GM18498 (cell line): Measurements from ENCODE around the gene MELK.
A peak's percentile ranks its signal among the peaks of the same experiment; 100 is the strongest.

Source experiments
- ATAC-seq: cut with Tn5 transposase; IDR thresholded peaks from one replicate; pipeline ENCODE4 v1.9.1; 2021; ENCODE audit warnings: mild to moderate bottlenecking, moderate library complexity; ENCODE audit not compliant: unreplicated experiment

The MELK gene

GRCh38 chr9:36576866-36577265, 4.2 kb downstream of the MELK start:
- ATAC-seq = no peak

GRCh38 chr9:36584620-36585460, 12.1 kb downstream of the MELK start:
- no peak for ATAC-seq

- no peak for ATAC-seq
These were observed 17.5 kb downstream of the MELK start for GRCh38 chr9:36590231-36590630.

DNA sequence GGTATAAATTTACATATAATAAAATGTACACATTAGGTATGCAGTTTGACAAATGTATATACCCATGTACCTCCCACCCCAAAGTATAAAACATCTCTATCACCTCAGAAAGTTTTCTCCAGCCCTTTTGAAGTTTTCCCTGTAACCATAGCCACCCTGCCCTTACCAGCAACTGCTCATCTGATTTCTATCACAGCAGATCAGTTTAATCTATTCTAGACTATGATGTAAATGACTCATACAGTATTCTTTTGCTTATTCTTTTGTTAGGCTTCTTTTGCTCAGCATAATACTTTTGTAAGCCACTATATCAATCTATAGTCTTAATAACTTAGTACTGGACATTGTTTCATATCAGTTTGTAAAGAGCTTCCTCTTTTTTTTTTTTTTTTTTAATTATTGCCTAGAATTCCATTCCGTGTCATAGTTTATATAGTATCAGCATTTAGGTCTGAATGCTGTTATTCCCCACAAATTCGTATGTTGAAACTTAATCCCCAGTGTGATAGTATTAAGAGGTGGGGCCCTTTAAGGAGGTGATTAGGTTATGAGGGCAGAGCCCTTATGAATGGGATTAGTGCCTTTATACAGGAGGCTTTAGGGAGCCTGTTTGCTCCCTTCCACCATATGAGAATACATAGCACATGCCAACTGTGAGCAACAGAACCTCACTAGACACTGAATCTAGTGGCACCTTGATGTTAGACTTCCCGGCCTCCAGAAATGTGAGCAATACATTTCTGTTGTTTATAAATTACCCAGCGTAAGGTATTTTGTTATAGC, 20.3 kb downstream of the MELK start:
- no peak for ATAC-seq

GRCh38 chr9:36594213-36594612, 21.5 kb downstream of the MELK start:
- no peak for ATAC-seq

DNA sequence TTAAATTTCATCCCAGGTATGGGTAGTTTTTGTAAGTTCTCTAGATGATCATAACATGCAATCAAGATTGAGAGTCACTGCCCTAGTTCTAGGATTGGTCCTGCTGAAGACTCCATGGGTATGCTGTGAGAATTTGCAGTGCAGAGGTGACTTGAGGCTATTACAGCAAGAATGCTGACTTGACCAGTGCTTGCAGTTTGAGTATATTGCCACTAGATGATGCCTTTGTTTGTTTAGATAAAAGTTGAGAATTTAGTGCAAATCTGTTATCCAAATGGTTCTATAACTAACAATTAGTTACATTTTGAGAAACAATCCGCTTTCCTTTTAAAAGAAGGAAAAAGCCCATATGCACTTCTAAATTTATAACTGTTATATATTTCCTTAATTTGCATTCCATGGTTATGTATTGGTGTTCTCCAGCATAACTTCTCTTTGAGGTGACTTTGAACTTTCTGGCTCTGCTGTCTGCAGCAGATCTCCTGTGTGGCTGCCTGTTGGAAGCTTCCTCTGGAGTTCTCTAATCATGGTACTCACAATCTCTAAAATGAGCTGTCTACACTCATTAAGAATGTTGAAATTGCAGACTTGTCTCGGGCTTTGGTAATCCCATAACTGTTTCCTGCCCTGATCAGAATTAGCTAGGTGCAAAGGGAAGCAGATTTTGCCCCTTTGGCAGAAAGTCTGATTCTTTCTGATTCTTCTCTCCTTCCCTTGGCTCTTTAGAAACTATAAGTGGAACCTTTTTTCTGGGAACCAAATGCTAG, 24.9 kb downstream of the MELK start:
- ATAC-seq = no peak

- ATAC-seq = no peak
These were observed 25.6 kb downstream of the MELK start for GRCh38 chr9:36598273-36598672.

- peak; percentile 80 for ATAC-seq
These were observed 30.3 kb downstream of the MELK start for GRCh38 chr9:36603006-36603405.

DNA sequence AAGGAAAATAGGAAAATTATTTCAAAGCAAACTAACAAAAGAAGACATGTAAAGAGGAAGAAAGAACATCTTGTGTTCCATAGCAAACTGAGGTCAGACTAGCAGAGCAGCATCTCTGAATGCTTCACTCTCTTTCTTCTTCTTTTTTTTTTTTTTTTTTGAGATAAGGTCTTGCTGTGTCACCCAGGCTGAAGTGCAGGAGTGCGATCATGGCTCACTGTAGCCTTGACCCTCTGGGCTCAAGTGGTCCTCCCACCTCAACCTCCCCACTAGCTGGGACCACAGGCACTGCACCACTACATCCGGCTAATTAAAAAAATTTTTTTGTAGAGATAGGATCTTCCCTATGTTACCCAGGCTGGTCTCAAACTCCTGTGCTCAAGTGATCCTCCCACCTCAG, 36.6 kb downstream of the MELK start:
- ATAC-seq = no peak

DNA sequence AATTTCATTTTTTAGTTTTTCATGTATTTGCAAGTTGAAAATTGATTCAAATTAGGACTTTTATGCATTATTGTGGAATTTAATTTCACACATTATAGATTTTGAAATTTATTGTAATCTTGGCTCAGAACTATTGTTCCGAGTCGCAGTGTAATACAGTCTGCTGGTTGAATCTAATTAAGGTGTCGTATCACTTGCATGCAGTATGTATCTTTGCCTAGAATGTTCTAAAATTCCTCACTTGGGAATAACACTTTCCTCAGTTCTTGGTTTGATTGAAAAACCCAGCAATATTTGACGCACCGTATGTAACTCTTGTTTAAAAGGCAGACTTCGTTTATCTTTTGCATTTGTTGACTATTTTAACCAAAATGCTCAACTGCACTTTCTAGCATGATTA, 49.4 kb downstream of the MELK start:
- ATAC-seq = no peak

- ATAC-seq = no peak
These were observed 50.6 kb downstream of the MELK start for GRCh38 chr9:36623280-36623679.

GRCh38 chr9:36625006-36625615, 52.4 kb downstream of the MELK start:
- ATAC-seq = no peak

GRCh38 chr9:36632892-36633291, 60.2 kb downstream of the MELK start:
- ATAC-seq = no peak

DNA sequence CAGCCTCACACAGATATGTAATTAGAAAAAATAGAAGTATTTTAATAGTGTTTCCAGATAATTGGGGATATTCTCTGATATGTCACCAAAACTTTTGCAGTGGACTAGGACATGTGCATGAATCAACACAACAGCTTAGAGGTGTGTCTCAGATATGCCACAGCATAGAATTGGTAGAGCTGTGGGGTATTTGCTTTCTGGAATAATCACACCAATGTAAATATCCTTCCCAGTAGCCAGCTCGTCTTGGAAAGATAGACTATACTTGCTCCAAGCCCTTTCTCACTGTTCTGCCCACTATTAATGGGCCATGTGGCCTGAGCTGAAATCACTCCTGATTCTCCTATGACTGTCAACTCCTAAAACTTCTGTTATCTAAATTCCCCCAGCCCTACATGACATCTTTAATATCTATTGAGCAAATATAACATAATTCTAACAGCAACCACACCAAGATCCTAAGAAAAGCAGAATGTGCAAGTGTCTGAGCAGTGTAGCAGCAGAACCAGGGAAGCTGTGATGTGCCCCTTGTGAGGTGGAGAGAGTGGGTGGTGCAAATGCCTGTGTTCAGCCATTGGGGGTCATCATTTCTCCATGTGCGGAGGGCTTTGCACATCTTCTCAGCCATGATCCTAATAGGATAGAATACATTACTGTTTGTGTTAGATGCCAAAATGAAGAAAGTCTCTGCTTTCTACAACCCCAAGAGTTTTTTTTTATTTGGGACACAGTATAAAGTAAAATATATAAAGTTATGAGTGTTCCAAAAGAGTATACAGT, 65.0 kb downstream of the MELK start:
- ATAC-seq = no peak

DNA sequence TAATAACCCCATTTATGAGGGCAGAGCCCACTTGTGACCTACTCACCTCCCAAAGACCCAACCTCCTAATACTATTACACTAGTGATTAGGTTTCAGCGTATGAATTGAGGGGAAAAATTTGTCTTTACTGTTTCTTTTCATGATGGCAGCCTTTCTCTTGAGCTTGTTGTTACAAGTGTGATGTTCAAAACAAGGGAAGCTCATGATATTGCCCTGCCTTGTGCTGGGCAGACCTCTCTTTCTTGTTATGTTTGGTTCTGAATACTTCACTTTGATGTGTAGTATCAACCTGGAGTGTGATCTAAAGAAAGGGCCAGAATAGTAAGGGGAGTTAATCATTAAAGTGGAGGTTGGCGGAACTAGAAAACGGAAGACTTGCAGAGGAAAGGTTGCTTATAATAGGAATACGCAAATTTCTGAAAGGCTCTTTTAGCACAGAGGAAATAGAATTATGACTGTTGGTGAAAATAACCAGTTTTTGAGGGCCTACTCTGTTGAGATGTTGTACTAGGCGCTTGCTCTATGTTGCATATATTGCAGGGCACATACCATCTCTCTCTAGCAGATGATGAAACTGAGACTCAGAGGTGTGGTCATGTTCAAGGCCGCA, 68.2 kb downstream of the MELK start:
- peak; percentile 76 for ATAC-seq

GRCh38 chr9:36642817-36643216, 70.1 kb downstream of the MELK start:
- no peak for ATAC-seq

- ATAC-seq = no peak
These were observed 84.1 kb downstream of the MELK start for GRCh38 chr9:36656842-36657241.

- ATAC-seq = peak; percentile 71
These were observed 86.8 kb downstream of the MELK start for GRCh38 chr9:36659500-36659899.

DNA sequence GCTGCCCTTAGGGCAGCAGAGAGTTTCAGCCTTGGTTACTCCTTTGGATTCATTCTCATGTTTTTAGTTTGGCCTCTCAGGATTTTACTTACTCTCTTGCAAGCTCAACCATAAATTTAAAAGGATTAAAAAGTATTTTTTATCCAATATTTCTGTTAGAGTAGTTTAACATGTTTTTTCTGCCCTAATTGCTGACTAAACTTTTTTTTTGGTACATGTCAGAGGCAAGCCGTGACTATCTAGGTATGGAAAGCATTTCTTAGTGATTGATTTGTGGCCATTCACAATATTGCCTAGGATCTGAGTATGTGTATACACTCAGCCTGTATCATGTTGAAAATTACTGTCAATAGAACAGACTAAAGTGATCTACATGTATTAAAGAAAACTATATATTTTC, 92.1 kb downstream of the MELK start:
- ATAC-seq = no peak

GRCh38 chr9:36665387-36665786, 92.7 kb downstream of the MELK start:
- no peak for ATAC-seq
